ENCODE data around the gene CIDEC.
A peak's percentile ranks its signal among the peaks of the same experiment; 100 is the strongest.
"Not testable (repeated sequence)": the region's sequence is repeated elsewhere in the genome, so short reads cannot be mapped to it uniquely, and the experiment has no call there.

The CIDEC gene

DNA sequence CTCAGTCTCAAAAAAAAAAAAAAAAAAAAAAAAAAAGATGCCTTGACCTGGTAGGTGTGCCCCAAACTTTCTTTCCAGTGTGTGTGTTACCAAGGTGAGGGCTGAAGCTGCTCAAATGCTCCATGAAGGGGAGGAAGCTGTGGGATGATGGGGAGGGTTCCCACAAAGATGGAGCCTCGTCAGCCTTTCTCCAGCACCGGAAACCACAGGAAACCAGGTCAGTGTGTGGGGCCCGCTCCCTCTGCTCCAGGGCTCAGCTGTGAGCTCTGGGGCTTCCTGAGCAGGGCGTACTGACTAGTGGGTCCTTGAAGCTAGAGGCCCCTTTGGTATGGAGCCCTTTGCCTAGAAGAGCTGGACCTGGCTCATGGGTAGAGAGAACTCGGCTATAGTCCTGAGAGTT lies 21.9 kb upstream of the CIDEC start:
- DNase-seq: no peak

DNA sequence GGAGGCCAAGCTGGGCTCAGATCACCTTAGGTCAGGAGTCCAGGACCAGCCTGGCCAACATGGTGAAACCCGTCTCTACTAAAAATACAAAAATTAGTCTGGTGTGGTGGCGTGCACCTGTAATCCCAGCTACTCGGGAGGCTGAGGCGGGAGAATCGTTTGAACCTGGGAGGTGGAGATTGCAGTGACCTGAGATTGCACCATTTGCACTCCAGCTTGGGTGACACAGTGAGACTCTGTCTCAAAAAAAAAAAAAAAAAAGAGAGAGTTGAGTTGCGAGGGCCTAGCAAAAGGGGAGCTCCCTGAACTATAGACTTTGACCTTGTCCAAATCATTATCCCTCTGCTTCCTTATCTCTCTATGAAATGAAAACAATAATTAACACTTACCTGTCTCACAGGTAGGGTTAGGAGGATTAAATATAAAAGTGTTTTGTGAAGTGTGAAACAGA lies 20.9 kb upstream of the CIDEC start:
- not testable (repeated sequence) for DNase-seq

DNA sequence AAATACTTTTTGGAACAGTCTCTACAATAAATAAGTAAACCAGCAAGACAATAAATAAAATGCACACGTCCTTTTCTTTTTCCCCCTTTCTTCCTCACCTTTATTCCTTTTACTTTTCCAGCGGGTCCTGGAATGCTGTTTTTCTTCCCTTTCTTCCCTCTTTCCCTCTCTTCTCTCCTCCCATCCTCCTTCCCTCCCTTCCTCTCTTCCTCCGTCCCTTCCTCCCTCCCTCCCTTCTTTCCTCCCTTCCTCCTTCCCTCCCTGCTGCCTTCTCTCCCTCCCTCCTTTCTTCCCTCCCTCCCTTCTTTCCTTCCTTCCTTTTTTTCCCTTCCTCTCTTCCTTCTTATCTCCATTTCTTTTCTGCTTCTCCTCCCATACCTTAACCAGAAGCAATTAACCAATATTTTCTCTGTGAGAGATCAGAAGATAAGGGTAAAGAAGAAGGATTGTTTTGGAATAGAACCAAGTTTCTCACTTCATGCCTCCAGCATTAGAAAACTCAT lies 19.3 kb upstream of the CIDEC start:
- DNase-seq: no peak

DNA sequence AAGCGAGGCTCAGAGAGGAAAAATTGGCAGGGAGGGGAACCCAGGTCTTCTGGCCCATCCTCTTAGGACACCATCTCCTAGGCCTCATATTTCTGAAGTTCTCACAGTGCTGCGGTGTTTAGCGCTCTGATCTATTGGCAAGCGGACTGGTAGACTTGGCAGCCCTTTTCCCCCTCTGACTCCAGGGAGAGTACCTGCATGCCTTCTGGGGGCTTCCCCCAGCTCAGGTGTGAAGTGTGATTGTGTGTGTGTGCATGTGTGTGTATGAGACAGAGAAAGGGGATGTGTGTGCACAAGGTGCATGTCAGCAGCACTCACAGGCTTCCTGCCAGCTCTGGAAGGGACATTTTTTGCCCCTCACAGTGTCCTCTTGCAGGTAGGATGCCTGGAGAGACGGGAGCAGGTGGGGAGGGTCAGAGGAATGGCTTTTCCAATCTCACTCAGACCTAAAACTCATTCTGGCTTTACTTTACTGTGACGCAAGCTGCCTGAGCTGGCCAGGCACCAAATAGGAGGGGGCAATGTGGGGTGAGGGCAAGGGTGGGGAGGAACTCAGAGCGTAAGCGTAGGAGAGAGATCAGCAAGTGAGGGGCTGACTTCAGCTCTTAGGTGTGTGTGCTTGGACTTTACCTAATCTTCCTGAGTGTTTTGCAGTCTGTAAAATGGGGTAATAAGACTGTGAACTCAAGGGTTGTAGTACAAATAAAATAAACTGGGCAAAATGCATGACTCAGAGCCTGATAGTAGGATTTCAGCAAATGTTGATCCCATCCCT lies 18.6 kb upstream of the CIDEC start:
- DNase-seq: no peak

DNA sequence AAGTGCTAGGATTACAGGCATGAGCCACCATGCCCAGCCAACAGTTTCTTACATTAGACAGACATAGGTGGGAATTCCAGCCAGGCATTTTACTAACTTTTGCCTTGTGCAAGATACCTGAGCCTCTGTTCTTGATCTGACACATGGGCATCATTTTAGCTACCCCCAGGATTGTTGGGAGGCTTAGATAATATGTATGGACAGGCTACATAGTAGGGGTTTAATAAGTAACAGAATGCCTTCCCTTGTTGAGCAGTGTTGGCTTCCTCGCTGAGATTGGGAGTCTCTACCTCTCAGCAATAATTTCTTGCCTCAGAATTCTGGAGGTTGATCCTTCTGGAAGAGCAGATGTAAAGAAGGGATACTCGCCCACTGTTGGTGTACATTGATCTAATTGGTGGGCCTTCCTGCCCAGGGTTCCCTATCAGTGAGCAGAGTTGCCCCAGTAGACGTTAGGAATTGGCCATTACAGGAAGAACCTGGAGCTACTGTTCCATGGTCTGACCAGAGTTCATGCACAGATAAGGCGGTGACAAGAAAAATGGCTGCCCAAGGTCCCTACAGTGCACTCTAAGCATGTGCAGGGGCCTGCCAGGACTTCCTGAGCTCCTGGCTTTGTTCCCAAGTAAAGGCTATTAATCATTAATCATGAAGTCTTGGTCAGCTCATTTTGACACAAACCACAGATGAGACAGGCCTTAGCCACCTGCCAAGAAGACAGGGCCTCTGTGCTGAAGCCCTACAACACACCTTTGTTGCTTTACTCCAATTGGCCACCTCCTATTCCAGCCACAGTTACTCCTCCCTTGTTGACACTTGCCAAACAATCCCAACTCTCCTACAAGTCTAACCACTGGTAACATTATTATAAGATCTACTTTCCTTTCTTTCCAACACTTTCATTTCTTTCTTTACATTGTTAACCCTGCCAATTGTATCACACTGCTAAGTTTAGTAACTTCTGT lies 17.6 kb upstream of the CIDEC start:
- peak; percentile 32 for DNase-seq

DNA sequence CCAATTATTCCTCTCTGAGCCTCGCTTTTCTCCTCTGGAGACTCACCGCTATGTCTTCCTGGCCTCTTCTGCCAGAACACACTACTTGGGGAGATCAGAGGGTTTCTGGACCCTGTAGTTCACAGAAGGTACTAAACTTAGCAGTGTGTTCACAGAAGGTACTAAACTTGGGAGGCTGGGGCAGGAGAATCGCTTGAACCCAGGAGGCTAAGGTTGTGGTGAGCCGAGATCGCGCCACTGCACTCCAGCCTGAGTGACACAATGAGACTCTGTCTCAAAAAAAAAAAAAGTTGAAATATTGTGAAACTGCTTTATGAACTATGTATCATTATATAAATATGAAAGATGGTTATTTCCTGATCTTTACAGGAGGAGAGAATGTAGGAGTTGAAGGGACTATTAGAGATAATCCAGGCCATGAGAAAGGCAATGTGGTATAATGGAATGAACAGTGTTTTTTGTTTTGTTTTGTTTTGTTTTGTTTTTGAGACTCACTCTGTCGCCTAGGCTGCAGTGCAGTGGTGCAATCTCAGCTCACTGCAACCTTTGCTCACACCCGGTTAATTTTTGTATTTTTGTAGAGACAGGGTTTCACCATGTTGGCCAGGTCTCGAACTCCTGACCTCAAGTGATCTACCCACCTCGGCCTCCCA lies 16.8 kb upstream of the CIDEC start:
- DNase-seq: peak; percentile 38

DNA sequence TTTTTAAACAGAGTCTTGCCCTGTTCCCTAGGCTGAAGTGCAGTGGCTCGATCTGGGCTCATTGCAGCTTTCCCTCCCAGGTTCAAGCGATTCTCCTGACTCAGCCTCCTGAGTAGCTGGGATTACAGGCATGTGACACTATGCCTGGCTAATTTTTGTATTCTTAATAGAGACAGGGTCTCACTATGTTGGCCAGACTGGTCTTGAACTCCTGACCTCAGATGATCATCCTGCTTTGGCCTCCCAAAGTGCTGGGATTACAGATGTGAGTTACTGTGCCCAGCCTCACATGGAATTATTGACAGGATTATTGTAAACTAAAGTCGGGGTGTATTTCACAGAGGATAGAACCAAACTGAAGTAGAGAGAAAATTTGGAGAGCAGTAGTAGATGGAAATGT lies 15.7 kb upstream of the CIDEC start:
- not testable (repeated sequence) for DNase-seq

DNA sequence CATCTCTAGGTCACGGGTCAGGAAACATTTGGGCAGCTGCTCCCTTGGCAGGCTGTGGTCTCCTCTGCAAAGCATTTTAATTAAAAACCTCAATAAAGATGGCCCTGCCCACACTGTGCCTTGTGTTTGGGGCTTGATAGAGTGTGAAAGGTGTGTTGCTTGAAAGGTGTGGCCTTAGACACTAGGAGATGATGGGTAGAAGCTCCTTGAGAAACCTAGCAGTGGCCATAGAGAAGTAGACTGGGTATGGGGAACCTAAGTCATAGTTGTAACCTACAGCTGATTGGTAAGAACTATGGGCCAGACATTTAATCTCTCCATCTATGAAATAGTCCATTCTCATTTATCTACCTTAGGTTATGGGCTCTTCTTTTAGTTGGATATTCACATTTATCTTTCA lies 13.7 kb upstream of the CIDEC start:
- no peak for DNase-seq

DNA sequence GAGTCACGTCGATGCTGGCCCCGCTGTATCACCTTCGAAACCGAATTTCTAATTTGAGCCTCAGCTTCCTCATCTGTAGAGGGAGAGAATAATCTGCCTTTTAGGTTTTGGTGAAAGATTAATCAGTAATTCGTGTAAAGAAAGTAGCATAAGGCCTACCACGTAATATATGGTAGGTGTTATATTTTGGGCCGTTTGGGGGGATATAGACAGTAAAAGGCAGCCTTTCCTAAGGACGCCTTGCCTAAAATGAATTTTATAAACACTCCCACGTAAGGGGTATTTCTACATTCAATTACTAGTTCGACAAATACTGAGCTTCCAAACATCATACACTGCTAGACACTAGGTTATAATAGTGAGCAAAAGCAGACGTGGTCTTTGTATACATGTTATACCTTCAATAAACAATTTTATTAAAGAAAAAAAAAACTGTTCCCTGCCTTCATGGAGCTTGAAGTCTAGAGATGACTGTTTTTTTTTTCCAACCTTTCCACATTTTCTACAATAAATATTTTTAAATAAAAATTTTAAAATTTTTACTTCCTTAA lies 11.1 kb upstream of the CIDEC start:
- DNase-seq: no peak

DNA sequence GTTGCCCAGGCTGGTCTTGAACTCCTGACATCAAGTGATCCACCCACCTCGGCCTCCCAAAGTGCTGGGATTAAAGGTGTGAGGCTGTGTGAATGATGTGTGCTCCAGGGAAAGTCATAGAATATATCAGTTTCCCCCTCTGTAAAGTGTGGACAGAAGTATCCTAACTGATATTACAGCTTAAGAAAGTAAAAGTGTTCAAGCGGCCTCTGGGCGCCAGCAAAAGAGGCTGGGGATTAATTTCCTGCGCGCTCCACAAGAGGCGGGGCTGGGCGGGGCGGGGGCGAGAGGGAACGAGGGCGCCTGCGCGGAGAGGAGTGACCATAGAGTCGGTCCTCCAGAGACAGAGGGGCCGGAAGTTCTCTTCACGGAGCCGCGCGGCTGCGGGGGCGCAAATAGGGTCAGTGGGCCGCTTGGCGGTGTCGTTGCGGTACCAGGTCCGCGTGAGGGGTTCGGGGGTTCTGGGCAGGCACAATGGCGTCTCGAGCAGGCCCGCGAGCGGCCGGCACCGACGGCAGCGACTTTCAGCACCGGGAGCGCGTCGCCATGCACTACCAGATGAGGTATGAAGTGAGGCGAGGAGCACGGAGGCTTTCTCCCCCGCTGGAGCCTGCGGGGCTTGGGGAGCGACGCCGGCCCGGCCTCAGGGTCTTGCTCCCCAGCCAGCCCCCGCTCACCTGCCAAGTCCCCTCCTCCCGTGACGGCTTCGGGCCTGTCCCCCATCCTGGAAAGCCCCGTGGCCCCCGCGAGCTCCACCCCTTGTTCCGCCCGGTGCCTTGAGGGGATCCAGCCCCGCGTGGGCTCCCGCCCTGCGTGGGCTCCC lies 10.4 kb upstream of the CIDEC start, which contains the start of gene JAGN1:
TSS of gene JAGN1 (plus strand) at position 362 of the 823 bp plus-strand sequence. CDS start at position 475, 113 bp downstream.
- peak; percentile 87 for DNase-seq

DNA sequence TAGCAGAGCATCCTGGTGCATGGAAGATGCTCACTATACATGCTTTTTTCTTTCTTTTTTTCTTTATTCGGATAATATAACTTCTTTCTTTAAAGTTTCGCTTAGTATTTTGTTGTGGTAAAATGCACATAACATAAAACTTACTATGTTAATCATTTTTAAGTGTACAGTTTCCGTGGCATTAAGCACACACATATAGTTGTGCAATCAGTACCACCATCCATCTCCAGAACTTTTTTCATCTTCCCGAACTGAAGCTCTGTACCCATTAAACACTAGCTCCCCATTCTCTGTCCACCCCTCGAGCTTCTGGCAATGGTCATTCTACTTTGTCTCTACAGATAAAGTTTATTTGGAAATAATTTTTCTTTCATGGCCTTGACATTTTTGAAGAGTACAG lies 9.4 kb upstream of the CIDEC start:
- no peak for DNase-seq

DNA sequence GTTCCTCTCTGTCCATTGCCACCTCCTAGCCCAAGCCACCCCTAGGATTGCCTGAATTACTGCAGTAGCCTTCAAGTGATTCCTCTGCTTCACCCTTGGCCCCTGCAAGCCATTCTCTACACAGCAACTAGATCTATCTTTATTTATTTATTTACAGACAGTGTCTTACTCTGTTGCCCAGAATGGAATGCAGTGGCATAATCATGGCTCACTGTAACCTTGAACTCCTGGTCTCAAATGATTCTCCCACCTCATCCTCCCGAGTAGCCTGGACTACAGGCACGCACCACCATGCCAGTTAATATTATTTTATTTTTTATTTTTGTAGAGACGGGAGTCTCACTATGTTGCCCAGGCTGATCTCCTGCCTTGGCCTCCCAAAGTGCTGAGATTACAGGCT lies 8.5 kb upstream of the CIDEC start:
- no peak for DNase-seq

DNA sequence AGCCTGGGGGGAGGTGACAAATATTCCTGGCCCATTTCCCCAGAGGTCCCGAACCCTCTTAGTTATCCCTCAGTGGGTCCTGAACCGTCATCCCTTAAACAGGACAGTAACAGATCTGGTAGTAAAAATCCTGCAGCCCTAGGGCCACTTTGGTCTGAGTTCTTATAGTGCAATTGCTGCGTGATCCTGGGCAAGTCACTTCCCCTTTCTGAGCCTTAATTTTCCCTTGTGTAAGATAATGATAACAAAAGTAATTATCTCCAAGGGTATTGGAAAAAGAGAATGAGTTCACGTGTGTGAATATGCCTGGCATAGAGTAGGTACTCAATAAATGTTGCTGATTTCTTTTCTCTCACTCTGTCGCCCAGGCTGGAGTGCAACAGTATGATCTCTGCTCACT lies 7.4 kb upstream of the CIDEC start:
- no peak for DNase-seq

DNA sequence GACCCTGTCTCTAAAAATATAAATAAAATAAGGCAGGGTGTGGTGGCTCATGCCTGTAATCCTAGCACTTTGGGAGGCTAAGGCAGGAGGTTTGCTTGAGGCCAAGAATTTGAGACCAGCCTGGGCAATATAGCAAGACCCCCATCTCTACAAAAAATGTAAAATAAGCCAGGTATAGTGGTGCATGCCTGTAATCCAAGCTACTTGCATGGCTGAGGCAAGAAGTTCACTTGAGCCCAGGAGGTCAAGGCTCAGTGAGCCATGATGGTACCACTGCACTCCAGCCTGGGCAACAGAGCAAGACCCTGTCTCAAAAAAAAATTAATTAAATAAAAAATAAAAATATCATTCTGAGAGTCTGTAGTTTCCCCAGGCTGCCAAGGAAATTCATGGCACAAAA lies 6.3 kb upstream of the CIDEC start:
- DNase-seq: no peak

DNA sequence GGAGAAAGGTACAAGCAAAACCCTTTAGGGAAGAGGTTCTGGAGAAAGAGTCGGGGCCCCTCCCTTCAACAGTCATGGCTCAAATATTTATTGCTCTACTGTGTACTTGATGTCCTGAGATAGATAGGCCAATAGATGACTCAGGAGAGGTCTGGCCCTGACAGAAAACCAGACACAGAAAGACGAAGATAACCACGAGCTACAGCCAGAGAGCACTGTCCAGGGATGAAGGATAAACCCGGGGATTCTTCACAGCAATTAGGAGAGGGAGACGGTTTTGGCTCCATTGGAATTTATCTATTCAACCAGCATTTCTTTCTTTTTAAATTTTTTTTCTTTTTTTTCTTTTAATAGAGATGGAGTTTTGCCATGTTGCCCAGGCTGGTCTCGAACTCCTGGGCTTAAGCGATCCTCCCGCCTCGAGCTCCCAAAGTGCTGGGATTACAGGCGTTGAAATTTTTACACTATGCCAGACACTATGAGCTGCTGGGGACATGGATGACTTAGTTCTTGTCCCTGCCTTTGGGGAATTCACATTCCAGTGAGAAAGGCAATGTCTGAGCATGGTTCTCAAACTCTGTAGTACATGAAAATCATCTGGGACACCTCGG lies 4.6 kb upstream of the CIDEC start:
- DNase-seq: peak; percentile 92

DNA sequence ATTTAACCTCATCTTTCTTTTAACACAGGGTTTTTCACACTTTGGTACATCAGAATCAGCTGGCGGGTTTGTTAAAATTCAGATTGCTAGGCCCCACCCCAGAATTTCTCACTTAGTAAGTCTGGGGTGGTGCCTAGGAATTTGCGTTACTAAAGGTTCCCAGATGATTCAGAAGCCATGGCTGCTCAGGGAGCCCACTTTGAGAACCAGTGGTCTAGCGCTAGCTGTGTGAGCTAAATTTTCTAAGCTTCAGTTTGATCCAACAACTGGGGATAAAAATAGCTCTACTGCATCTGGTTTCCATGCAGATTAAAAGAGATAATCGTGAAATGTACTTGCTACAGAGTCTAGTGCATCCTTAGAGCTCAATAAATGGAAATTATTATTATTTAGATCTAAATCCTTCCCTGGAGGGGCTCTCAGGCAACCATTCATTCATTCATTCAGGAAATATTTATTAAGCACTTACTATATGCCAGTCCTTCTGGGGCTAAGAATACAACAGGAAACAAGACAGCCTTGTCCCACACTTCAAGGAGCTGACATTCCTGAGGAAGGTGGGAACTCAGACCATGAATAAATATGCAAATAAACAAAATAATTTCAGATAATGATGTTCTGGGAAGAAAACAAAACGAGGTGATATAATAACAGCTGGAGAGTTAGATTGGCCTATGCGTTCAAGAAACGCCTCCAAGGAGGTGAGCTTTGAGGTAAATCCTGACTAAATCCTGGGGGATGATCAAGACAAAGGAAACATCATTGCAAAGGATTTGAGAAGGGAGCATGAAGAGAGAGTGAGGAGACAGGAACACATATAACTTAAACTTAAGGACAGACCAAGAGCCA lies 3.9 kb upstream of the CIDEC start:
- peak; percentile 51 for DNase-seq

DNA sequence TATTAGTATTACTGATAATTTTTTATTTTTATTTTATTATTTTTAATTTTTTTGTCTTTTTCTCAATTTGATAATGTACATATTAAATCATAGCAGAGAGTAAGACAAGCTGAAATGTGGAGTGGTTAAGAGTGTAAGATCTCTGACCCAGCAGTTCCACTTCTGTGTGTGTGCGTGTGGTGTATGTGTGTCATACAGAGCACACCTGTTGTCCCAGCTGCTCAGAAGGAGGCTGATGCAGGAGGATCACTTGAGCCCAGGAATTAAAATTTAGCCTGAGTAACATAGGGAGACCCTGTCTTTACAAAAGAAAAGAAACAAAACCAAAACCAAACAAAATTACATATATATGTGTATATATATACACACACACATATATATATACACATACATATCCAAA lies 1.4 kb upstream of the CIDEC start:
- no peak for DNase-seq

DNA sequence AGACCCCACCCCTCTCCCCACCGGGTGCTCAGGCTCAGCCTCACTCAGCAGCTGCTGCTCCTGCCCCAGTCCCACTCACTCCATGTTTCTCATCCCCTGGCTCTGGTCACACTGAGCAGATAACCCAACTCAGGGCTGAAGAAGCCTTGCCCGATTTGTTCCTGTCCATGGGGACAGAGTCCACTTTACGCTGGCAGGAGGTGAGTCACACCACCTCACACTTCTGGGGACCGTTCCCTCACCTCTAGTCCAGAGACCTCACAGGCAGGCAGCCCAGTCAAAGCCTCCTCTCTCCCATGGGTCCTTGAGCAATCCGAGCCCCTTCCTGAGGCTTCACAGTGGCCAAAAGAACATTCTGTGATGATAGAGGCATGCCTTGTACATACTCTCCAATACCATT lies 1.4 kb downstream of the CIDEC start:
- no peak for DNase-seq

DNA sequence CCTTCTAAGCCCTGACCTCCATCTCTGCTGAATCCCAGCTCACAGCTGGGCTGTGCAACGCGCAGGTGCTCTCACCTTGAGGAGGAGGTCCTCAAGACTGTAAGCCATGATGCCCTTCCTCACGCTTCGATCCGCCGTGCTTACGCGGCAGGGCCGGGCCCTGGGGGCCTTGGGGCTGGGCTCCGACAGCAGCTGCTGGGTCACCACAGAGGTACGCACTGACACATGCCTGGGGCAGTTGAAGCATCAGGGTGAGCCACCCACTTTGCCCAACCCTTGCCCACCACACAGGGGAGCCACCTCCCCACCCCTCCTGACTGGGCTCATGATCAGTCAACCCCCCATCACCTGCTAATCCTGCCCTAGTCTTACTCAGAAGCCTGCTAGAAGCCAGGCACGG lies 3.1 kb downstream of the CIDEC start:
- no peak for DNase-seq

DNA sequence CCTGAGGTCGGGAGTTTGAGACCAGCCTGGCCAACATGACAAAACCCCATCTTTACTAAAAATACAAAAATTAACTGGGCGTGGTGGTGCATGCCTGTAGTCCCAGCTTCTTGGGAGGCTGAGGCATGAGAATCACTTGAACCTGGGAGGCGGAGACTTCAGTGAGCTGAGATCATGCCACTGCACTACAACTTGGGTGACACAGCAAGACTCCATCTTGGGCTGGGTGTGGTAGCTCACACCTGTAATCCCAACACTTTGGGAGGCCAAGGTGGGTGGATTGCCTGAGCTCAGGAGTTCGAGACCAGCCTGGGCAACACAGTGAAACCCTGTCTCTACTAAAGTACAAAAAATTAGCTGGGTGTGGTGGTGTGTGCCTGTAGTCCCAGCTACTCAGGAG lies 3.8 kb downstream of the CIDEC start:
- DNase-seq: not testable (repeated sequence)
